A549 (cell line): ENCODE results near the gene SCUBE1. TPM values are rescaled to one million over a fixed set of nuclear protein-coding genes. Genes with fewer than 3 reads are reported as not detected.

ENCODE experiments used
- ATAC-seq, 2 experiments: fragments of 200-7000 bp in 1 of 2; fragments of >200 bp in 1 of 2; cut with Nextera tagmentation in 1 of 2; cut with Tn5 transposase in 1 of 2; 3 replicates each; pipeline versions ENCODE4 v1.8.0 to v1.9.1; 2018 to 2020; ENCODE audit warnings: mild to moderate bottlenecking in 1 of 2, moderate library complexity in 1 of 2
- CTCF ChIA-PET: fragments of 300-600 bp; sonication (Branson Sonifier 250); formaldehyde crosslinking; extraction: SDS; loops from one replicate; lab custom pipeline; 2021; ENCODE audit warnings: antibody characterized with exemption, inconsistent platforms; lab: Yijun Ruan, JAX
- POLR2A ChIA-PET: fragments of 350-600 bp; formaldehyde crosslinking; extraction: SDS; loops from one replicate; lab custom pipeline; 2021; ENCODE audit warnings: antibody characterized with exemption, inconsistent platforms; lab: Yijun Ruan, JAX
- DNase-seq, 2 experiments: peaks; one replicate each; pipeline versions ENCODE4 v3.0.0 to v3.0.0-alpha.2; 2011 to 2016; ENCODE audit warnings: low read depth in 1 of 2, low spot score in 1 of 2
- FAIRE-seq: peaks from 2 replicates; lab custom pipeline; 2011; peaks lifted over from hg19 to GRCh38; lab: Jason Lieb, UNC
- H3K27ac ChIP-seq, 2 experiments: fragments of >200 bp; sonication (Bioruptor Twin); formaldehyde crosslinking; 3 replicates each; pipeline ENCODE4 v1.5.1; 2016 to 2017
- H3K4me1 ChIP-seq: fragments of >200 bp; sonication (Bioruptor Twin); formaldehyde crosslinking; 3 replicates; pipeline ENCODE4 v1.6.1; 2016
- H3K4me2 ChIP-seq: fragments of >200 bp; sonication (Bioruptor Twin); formaldehyde crosslinking; 3 replicates; pipeline ENCODE4 v1.6.1; 2016
- H3K4me3 ChIP-seq: fragments of >200 bp; sonication (Bioruptor Twin); formaldehyde crosslinking; 3 replicates; pipeline ENCODE4 v1.5.1; 2016
- H3K9me3 ChIP-seq: fragments of >200 bp; sonication (Bioruptor Twin); formaldehyde crosslinking; 3 replicates; pipeline ENCODE4 v1.6.1; 2016
- ATOH8 ChIP-seq: fragments of 250-450 bp; sonication (Bioruptor Pico); IDR thresholded peaks from 2 replicates; pipeline ENCODE4 v1.5.0; 2020; ENCODE audit warnings: low read depth, mild to moderate bottlenecking, moderate library complexity
- BCL3 ChIP-seq: fragments of >200 bp; sonication (Bioruptor Twin); formaldehyde crosslinking; IDR thresholded peaks from 3 replicates; pipeline ENCODE4 v1.6.1; 2016
- CBX2 ChIP-seq: fragments of 200-600 bp; sonication (generic); IDR thresholded peaks from 2 replicates; pipeline ENCODE4 v1.6.1; 2016; ENCODE audit warnings: low read depth, mild to moderate bottlenecking, borderline replicate concordance
- CEBPB ChIP-seq, 2 experiments: fragments of >200 bp in 1 of 2; sonication (Bioruptor Twin) in 1 of 2; formaldehyde crosslinking in 1 of 2; IDR thresholded peaks; 2 replicates each; pipeline ENCODE4 v1.6.1; 2012 to 2016
- EHMT2 ChIP-seq: fragments of 200-600 bp; sonication (generic); IDR thresholded peaks from 2 replicates; pipeline ENCODE4 v1.6.1; 2016; ENCODE audit warnings: antibody characterized with exemption, low read depth, mild to moderate bottlenecking, moderate library complexity
- ELK1 ChIP-seq: fragments of 150-350 bp; IDR thresholded peaks from 2 replicates; pipeline ENCODE4 v1.6.1; 2014; ENCODE audit warnings: low read depth, mild to moderate bottlenecking, low read length
- EP300 ChIP-seq, 2 experiments: fragments of >200 bp; sonication (Bioruptor Twin); formaldehyde crosslinking; IDR thresholded peaks; 2 replicates in 1 of 2; 3 replicates in 1 of 2; pipeline ENCODE4 v1.6.1; 2016 to 2017
- FOSB ChIP-seq: fragments of 250-450 bp; sonication (Bioruptor Pico); IDR thresholded peaks from 2 replicates; pipeline ENCODE4 v1.5.0; 2020; ENCODE audit warnings: mild to moderate bottlenecking, moderate library complexity
- HDAC2 ChIP-seq: fragments of 200-600 bp; sonication (generic); IDR thresholded peaks from 2 replicates; pipeline ENCODE4 v1.6.1; 2016
- HOXB5 ChIP-seq: fragments of 250-450 bp; sonication (Bioruptor Pico); IDR thresholded peaks from 2 replicates; pipeline ENCODE4 v1.5.0; 2020; ENCODE audit warnings: mild to moderate bottlenecking, moderate library complexity
- JUNB ChIP-seq: fragments of >200 bp; sonication (Bioruptor Twin); formaldehyde crosslinking; IDR thresholded peaks from 2 replicates; pipeline ENCODE4 v1.6.1; 2016
- KDM5A ChIP-seq: fragments of 200-600 bp; sonication (generic); IDR thresholded peaks from 2 replicates; pipeline ENCODE4 v1.6.1; 2016; ENCODE audit warnings: antibody characterized with exemption, mild to moderate bottlenecking
- NFE2L2 ChIP-seq: fragments of 150-350 bp; conservative IDR thresholded peaks from 2 replicates; pipeline ENCODE4 v1.6.1; 2014; ENCODE audit warnings: low read length
- POLR2AphosphoS2 ChIP-seq: conservative IDR thresholded peaks from 2 replicates; pipeline ENCODE4 v1.6.1; 2012; ENCODE audit warnings: low read length, improper control_type of control experiment, inconsistent platforms
- SREBF2 ChIP-seq: fragments of 450-650 bp; IDR thresholded peaks from 2 replicates; pipeline ENCODE4 v1.6.1; 2014; ENCODE audit warnings: mild to moderate bottlenecking, moderate library complexity
- TP53 ChIP-seq: fragments of 250-450 bp; sonication (Bioruptor Pico); IDR thresholded peaks from 2 replicates; pipeline ENCODE4 v1.5.0; 2021; ENCODE audit warnings: mild to moderate bottlenecking, moderate library complexity
- USF2 ChIP-seq: fragments of 450-650 bp; IDR thresholded peaks from 2 replicates; pipeline ENCODE4 v1.6.1; 2014; ENCODE audit warnings: antibody characterized with exemption
- ZNF302 ChIP-seq: fragments of 250-450 bp; sonication (Bioruptor Pico); IDR thresholded peaks from 2 replicates; pipeline ENCODE4 v1.9.0; 2021; ENCODE audit warnings: inconsistent platforms, mild to moderate bottlenecking, moderate library complexity
- WGBS: methylation state at CpG from one replicate; pipeline ENCODE4 v1.1.6; 2017; ENCODE audit errors: missing lambda C conversion rate; 5-methylcytosine and 5-hydroxymethylcytosine counted together
- polyA plus RNA-seq, 4 experiments: library from polyadenylated mRNA; depleted of rRNA in 3 of 4; stranded (reverse); fragments of >200 nt; fragmentation: RNase III in 1 of 4; extraction: RNeasy Plus Mini Kit Qiagen cat#74134 plus additional on column Dnase treatment in 1 of 4; gene quantifications; 2 replicates in 3 of 4; 3 replicates in 1 of 4; pipeline ENCODE4 v1.2.3, GENCODE V29; 2011 to 2017

The SCUBE1 gene
- polyA plus RNA-seq, 2 of the 4 experiments (the other 2 are of a cell fraction): 0.01 to 0.12 TPM

- DNase-seq (no peak), ATAC-seq (no peak), FAIRE-seq (no peak)
- WGBS: no CpG with 5 or more reads among the region's 4 CpGs
- no peak overlapping the region for H3K4me3 ChIP-seq
- no peaks in the 10 kb centered on the region for H3K4me1 ChIP-seq
- no peaks in the 10 kb centered on the region for H3K9me3 ChIP-seq
- no peak overlapping the region for H3K27ac ChIP-seq
- ChIA-PET POLR2A (no interaction called here), CTCF (interaction anchor here (0.6 to 2.0 kb wide), 2 partner anchors 15 to 41 kb away, joined by 5 to 8 read pairs; no protein-coding TSS in a partner anchor)
- H3K4me2 ChIP-seq: no peak overlapping the region
- TF ChIP-seq FOSB (no peak), ATOH8 (no peak), HOXB5 (CRISPR knock-in tag) (no peak), SREBF2 (no peak), KDM5A (no peak), CEBPB (IDR thresholded peaks at IDR 0.05) (no peak), BCL3 (no peak), ZNF302 (no peak), ELK1 (no peak), USF2 (no peak), EHMT2 (no peak), CBX2 (no peak), POLR2AphosphoS2 (no peak), NFE2L2 (no peak), TP53 (CRISPR knock-in tag) (no peak), EP300 (IDR thresholded peaks at IDR 0.05) (no peak), JUNB (no peak), HDAC2 (no peak)
Measured at GRCh38 chr22:43246188-43246587, 97.0 kb downstream of the SCUBE1 start.

GRCh38 chr22:43245717-43246116 lies 97.5 kb downstream of the SCUBE1 start:
- 89% methylated on average over 5 of the region's 10 CpGs for WGBS
- DNase-seq (no peak), ATAC-seq (no peak), FAIRE-seq (no peak)
- no peak overlapping the region for H3K27ac ChIP-seq
- ChIA-PET POLR2A (no interaction called here), CTCF (interaction anchor here (2.0 kb wide), 1 partner anchor 14 kb away, joined by 8 read pairs; no protein-coding TSS in a partner anchor)
- H3K4me1 ChIP-seq: no peaks in the 10 kb centered on the region
- no peak overlapping the region for H3K4me2 ChIP-seq
- TF ChIP-seq EP300 (IDR thresholded peaks at IDR 0.05): no peak
- TF ChIP-seq ATOH8: no peak
- TF ChIP-seq CBX2: no peak
- TF ChIP-seq BCL3: no peak
- TF ChIP-seq SREBF2: no peak
- no peak overlapping the region for H3K4me3 ChIP-seq
- no peaks in the 10 kb centered on the region for H3K9me3 ChIP-seq
